HG02759 (cell line): Measurements from ENCODE around the gene TBC1D8B.
A peak's percentile ranks its signal among the peaks of the same experiment; 100 is the strongest.
"Not testable (repeated sequence)": the region's sequence is repeated elsewhere in the genome, so short reads cannot be mapped to it uniquely, and the experiment has no call there.

Source experiments
- ATAC-seq: cut with Tn5 transposase; IDR thresholded peaks from one replicate; pipeline ENCODE4 v1.9.1; 2021; ENCODE audit warnings: mild to moderate bottlenecking, moderate library complexity; ENCODE audit not compliant: unreplicated experiment

Gene TBC1D8B

DNA sequence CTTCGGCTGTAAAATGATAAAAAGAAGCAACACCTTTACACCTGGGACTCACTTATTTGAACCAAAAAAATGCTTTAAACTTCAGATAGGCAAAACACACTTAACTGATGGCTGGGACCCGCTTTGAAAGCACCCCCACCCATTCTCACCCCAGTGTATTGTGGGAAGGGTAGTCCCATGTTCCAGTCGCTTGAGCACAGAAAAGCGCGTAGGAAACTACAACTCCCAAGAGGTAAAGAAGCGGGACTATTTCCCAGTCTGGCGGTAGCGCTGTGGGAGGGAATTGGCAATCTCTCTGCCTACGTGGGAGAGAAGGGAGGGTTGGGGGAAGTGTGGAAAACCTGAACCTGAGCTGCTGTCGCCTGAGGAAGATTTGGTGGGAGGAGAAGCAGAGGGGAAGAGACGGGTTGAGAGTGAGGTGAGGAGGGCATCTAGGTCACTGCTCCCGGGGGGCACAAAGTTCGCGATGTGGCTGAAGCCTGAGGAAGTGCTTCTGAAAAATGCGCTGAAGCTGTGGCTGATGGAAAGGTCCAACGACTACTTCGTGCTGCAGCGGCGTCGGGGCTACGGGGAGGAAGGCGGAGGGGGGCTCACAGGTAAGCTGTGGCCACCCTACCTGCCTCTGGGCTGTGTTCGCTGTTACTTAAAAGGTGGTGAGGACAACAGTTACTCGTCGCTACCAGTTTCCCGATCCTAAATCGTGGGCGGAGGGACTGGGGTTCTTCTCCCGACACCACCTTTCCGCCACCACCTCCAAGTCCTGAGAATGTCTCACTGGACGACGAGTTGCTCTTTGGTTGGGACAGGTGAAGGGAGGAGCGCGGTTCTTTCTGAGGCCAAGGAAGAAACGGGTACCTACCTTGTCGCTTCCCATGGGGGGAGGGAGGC is at the start of gene TBC1D8B:
Gene TBC1D8B, plus strand, starts transcription at position 286 of the 888 bp plus-strand sequence. Its CDS starts 181 bp downstream, at position 467.
- peak; percentile 97 for ATAC-seq

DNA sequence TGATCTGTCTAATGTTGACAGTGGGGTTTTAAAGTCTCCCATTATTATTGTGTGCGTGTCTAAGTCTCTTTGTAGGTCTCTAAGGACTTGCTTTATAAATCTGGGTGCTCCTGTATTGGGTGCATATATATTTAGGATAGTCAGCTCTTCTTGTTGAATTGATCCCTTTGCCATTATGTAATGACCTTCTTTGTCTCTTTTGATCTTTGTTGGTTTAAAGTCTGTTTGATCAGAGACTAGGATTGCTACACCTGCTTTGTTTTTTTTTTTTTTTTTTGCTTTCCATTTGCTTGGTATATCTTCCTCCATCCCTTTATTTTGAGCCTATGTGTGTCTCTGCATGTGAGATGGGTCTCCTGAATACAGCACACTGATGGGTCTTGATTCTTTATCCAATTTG is 33.2 kb upstream of the TBC1D8B start:
- ATAC-seq = not testable (repeated sequence)

DNA sequence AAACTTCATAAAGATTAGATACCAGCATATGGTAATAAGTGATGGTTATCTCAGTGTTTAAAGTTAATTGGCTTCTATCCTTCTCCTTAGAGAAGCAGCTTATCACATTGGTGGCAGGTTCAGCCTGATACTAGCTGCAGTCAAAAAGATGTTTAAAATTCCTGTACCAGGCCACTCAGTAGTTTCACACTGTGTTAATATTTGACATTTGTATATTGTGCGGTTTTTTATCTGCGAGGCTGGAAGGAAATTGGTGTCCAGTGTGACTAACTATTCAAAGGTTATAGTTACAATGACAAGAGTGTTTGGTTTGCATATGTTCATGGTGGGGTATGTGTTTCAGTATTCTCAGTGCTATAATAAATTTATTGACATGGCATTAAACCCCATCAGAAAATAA is 27.5 kb upstream of the TBC1D8B start:
- ATAC-seq = no peak

DNA sequence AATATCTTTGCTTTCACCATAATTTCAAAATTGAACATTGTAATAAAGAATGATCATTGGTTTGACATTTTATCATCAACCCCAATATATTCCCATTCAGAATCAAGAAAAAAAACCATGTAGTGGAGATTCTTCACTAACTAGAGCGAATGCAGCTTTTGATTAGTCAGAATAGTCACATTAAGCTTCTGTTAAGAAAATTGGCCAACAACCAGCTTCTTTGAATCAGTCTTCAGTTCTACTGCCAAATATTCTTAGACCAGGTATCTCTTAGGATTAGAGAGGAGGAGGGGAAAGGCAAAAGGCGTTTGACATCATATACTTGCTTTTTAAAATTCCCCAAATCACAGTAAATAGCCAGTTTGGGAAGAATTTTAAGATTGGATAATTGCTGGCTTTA is 22.2 kb upstream of the TBC1D8B start:
- ATAC-seq = no peak

DNA sequence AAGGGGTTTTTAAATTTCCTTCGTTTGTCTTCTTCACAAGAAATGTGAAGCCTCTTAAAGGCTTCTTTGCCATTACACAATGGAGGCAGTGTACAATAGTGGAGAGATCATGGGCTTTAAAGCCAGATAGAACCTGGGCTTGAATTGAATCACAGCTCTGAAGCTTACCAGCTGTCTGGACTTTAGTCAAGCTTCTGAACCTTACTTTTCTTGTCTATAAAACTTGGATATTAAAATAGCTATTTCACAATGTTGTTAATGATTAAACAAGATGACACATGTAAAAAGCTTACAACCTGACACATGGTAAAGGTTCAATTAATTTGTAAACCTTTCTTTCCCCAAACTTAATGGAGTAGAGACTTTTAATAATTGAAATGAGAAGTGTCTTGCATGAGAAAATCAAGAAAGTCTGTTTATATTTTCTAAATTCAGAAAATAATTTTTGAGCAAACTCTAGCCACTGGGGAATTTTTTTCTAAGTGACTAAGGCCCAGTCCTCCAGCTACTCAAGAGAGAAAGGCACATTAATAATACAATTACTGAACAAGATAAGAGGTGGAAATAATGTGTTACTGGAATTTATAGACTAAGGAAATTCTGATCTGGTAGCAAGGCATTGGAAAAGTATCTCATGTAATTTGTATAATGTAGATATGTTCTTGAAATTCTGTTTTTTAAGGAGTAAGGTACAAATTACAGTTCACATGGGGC is 21.7 kb upstream of the TBC1D8B start:
- ATAC-seq = no peak

DNA sequence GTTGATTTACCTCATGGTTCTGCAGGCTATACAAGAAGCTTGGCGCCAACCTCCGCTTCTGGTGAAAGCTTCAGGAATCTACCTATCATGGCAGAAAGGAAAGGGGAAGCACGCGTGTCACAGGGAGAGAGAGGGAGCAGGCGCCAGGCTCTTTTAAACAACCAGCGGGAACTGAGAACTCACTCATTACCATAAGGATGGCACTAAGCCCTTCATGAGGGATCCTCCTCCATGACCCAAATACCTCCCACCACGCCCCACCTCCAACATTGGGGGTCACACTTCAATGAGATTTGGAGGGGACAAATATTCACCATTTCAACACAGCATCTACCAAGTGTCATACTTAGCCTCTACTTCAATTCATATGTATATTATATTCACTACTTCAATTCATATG is 18.8 kb upstream of the TBC1D8B start:
- no peak for ATAC-seq

DNA sequence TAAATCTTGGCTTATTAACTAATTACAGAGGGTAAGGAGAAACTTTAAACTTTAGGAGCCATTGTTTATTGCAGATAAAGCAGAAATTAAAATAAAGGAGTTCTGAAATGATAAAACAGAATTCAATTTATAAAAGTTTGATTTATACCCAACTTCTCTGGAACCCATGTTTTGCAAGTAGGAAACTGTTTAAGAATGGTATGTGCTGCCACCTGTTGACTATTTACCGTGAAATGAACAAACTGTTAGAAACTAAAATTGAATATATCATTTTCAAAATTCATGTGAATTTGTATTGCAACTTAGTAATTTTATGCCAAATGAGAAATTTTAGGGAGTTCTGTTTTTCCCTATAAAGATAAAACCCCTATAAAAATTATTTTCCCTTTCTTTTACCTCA is 11.0 kb upstream of the TBC1D8B start:
- ATAC-seq = no peak

DNA sequence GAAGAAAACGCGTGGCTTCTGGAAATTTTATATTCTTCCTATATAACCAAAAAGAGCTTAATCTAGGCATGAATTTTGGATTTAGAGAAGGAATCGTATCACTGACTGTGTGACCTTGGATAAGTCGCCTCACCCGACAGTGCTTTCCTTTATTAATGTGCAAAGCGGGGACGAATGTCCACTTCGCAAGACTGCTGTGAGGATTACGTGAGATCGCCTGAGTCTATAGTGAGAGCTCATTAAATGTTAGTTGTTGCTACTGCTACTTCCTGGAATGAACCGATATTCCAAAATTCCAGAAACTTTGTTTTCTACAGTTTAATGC is 448 bp upstream of the TBC1D8B start:
- ATAC-seq = peak; percentile 39

DNA sequence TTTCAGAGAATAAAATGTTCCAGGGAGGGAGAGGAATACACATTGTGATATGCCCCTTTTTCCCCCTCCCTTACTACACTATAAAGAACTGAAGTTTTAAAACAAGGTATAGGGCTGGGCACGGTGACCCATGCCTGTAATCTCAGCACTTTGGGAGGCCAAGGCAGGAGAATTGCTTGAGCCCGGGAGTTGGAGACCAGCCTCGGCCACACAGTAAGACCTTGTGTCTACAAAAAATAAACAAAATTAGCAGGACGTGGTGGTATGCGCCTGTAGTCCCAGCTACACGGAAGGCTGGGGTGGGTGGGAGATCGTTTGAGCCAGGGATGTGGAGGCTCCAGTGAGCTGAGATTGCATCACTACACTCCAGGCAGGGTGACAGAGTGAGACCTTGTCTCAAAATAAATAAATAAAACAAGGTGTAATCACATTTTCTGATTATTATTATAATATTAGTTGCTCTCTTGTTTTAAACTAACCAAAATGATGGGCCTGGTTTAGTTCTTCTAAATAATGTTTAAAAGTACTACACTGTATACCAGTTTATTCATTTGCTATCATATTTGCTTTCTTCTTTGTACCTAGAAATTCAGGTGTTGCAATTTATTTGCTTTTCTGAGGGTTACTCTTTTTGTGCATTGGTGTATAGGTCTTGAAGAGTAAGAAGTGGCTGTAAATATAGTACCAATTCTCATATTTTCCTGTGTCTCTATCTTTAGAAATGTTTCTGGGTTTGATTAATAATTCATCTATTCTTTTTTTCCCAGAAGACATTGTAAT is 8.8 kb downstream of the TBC1D8B start:
- no peak for ATAC-seq

DNA sequence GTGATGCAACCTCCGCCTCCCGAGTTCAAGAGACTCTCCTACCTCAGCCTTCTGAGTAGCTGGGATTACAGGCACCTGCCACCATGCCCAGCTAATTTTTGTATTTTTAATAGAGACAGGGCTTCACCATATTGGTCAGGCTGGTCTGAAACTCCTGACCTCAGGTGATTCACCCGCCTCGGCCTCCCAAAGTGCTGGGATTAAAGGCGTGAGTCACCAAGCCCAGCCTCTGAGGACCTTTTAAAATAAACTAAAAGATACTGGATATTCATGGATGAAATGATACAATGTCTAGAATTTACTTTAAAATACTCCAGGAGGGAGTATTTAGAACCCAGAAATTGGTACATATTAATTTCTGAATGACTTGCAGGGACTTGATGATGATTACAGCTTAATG is 10.5 kb downstream of the TBC1D8B start:
- not testable (repeated sequence) for ATAC-seq

DNA sequence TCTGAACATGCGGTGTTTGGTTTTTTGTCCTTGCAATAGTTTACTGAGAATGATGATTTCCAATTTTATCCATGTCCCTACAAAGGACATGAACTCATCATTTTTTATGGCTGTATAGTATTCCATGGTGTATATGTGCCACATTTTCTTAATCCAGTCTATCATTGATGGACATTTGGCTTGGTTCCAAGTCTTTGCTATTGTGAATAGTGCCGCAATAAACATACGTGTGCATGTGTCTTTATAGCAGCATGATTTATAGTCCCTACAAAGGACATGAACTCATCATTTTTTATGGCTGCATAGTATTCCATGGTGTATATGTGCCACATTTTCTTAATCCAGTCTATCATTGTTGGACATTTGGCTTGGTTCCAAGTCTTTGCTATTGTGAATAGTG is 11.6 kb downstream of the TBC1D8B start:
- ATAC-seq = not testable (repeated sequence)

DNA sequence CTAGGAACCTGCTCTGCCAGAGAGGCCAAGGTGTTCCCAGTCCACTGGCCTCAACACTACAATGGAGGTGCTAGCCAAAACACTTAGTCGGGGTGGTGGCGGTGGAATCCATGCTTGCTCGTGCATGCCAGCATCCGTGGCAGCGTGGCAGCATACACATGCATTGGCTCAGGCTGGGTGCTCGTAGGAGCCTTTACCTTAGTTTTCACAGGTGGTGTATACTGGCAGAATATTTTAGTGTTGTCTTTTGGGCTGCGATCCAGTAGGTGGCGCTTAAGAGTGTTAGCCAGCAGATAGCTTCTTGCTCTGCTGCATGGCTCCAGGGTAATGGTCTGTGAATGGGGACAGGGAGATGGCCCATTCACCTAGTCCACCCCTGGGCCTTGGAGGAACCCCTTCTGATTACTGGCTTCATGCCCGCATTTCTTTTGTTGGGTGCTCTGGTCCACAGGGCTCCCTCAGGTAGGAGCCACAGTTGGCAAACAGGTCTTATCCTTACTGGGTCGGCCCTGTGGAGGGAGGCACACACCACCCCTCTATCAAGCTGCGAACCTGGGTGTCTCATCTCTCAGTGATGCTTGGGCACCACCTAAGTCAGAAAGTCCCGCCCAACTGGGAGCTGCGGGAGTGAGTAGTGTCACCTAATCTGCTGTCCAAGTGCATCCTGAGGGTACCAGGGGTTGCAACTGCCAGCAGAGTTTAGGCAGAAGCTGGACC is 60.7 kb downstream of the TBC1D8B start:
- peak; percentile 73 for ATAC-seq

DNA sequence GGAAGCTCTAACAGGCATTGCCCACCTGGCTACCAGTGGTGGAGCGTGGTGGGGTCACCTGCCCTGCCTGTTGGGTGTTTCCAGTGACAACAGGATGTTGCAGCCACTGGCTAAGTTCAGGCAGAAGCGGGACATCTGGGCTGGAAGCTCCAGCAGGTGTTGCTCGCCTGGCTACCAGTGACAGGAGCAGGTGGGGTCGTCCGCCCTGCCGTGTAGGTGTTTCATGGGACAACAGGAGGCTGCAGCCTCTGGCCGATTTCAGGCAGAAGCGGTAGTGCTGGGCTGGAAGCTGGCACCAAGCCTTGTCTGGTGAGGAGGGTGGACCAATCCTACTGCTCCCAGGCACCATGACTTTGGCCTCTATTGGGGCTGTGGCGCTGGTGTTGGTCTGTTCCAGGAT is 61.2 kb downstream of the TBC1D8B start:
- ATAC-seq = no peak

DNA sequence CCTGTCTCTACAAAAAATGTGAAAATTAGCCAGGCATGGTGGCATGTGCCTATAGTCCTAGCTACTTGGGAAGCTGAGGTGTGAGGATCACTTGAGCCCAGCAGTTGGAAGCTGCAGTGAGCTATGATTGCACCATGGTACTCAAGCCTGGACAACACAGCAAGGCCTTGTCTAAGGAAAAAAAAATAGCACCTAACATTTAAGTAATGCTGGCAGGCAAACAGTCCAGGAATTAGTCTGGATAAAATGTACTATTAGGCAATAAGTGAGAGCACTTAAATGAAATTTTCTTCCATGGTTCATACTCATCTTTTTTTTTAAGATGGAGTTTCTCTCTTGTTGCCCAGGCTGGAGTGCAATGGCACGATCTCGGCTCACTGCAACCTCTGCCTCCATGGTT is 70.3 kb downstream of the TBC1D8B start:
- ATAC-seq = not testable (repeated sequence)

DNA sequence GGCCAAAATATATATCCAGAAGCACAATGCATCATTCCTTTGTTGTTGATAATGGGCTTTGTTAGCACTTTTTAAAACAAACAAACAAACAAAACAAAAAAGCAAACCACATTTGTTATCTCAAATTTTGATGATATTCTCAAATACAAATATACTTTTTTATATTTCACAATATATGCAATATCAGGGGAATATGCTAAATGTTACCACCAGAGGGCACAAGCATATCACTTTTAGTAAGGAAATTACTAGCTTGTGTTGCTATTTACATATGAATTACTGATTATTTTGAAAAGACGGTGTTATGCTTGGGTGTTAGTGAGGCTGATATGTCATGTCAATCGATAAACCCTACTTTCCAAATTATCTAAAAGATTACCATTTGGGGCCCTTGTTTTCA is 71.6 kb downstream of the TBC1D8B start:
- ATAC-seq = no peak

DNA sequence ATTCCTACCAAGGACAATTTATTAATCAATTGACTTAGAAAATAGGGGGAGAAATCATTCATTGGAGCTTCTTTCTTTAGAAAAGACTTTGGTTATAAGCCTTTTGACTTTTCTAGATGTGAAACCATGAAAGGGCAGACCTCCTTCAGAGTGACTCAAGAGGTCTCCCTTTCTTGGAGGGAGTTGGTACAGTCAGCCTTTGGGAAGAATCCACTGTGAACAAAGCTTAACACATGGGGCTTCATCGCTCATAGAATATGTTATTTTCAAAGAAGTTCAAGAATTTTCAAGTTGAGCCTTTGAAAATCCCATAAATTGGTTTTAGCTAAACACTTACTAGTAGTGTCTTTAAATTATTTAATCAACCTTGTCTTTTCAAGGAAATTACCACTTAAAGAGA is 72.7 kb downstream of the TBC1D8B start:
- ATAC-seq = no peak

DNA sequence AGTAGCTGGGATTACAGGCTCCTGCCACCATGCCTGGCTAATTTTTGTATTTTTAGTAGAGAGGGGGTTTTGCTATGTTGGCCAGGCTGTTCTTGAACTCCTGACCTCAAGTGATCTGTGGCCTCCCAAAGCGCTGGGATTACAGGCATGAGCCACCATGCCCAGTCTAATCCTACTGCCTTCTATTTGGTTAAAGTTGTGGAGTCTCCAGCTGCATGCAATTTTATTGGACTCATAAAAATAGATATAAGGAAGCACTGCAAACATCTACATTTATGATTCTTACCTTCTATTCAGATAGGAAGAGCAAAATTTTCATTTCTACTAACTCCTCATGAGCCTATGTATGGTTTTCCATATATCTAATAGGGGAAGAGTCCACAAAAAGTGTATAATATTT is 87.0 kb downstream of the TBC1D8B start:
- ATAC-seq = no peak

DNA sequence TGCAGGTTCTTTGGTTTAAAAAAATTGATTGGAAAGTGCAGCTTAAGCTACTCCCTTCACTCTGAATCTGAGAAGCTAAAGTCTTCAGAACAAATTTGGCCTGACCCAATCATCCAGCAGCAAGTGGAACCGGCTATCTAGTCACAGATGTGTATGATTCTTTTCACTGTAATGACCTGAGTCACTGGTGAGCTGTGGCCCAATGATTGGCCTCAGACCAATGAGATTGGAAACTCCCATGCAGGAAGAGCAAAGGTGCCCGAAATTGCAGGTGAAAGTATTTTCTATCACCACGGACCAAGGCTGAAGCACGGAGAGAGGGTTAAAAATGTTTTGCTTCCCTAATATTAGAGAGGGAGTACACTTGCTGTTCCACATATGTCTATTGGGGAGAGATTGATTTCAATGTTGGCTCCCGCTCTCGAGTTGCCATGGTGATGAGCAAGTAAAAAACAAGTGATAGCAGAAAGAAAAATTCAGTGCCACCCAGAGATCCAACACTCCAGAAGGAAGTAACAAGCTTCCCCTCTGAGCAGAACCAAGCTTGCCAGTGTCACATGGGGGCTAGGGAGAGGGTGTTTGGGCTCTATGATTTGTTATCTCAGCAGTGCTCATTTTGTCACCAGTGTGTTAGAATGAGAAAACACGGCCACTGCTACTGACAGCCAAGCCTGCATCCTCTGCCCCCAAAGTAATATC is 89.4 kb downstream of the TBC1D8B start:
- ATAC-seq = no peak

DNA sequence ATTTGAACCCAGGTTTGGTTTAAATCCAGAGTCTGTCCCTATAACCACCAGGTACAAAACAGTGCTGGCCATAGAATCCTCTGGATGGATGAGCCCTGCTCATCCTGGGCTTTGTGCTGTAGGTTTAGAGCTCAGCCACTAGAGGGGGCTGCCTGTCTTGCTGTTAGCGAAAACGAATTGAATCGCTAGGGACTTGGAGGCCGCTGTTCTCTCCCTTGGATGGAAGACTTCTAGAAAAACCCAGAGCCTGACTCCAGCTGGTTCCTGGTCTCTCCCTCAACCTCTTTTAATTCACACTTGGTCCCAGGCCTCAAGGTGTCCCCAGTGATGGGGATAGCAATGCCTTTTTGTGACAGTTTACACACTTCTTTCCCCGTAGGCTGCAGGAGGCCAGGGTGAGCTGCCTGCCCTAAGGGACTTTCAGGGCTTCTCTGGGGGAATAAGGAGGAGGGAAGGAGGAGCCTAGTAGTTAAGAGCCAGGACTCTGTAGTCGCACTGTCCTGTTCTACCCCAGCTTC is 92.0 kb downstream of the TBC1D8B start:
- peak; percentile 75 for ATAC-seq

DNA sequence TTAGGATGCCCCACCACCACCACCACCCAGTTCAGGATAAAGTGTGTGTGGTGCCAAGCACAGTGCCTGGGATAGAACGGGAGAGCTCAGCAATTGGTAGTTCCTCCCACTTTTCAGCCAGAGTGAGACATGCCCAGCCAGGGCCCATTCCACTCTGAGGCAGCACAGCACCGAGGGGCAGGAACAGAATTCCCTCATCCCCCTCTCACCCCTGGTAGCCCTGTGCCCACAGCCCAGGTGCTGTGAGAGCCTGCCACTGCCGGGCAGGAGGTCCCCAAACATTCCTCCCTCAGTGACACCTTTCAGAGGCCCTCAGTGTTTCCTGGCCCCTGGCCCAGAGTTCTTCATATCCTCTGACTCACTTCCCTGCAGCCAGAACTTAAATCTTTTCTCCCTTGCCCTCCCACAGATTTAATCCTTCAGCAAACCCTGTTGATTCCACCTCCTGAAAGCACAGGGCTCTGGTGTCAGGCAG is 92.5 kb downstream of the TBC1D8B start:
- no peak for ATAC-seq
